ENCODE measurements around the gene PRSS16. TPM values are rescaled to one million over a fixed set of nuclear protein-coding genes. Genes with fewer than 3 reads are reported as not detected.
A peak's percentile ranks its signal among the peaks of the same experiment; 100 is the strongest.

The PRSS16 gene
- polyA plus RNA-seq, 2 of the 4 experiments (the other 2 are of a cell fraction): 3.9 to 11.4 TPM

- Histone ChIP-seq H3K4me1 (peaks cover 18% of the 10 kb centered on the region; the same call in 1 of the 3 replicates), H3K4me2 (no peak overlapping the region), H3K4me3 (no peak overlapping the region), H3K27ac (no peak overlapping the region), H3K9me3 (no peaks in the 10 kb centered on the region)
- no peak for FAIRE-seq
- TF ChIP-seq RNF2 (IDR thresholded peaks at IDR 0.05; ENCODE audit: borderline replicate concordance, low read depth) (no peak), REST (IDR thresholded peaks at IDR 0.05) (no peak), NFE2L2 (conservative IDR thresholded peaks at IDR 0.05; ENCODE audit: low read length) (no peak), RCOR1 (IDR thresholded peaks at IDR 0.05; ENCODE audit: low read depth, low read length) (no peak), HMGXB4 (CRISPR knock-in tag; IDR thresholded peaks at IDR 0.05; ENCODE audit: borderline replicate concordance) (no peak), ZSCAN20 (CRISPR knock-in tag; IDR thresholded peaks at IDR 0.05) (no peak), EHMT2 (IDR thresholded peaks at IDR 0.05; ENCODE audit: low read depth) (no peak), TP53 (CRISPR knock-in tag; IDR thresholded peaks at IDR 0.05) (no peak), HDAC2 (IDR thresholded peaks at IDR 0.05) (no peak), KDM1A (IDR thresholded peaks at IDR 0.05; ENCODE audit: low read depth) (no peak), ZFP36 (IDR thresholded peaks at IDR 0.05; ENCODE audit: borderline replicate concordance, partially characterized antibody) (no peak), HOXB13 (CRISPR knock-in tag; IDR thresholded peaks at IDR 0.05; ENCODE audit: low read depth) (no peak), JUN (IDR thresholded peaks at IDR 0.05) (no peak)
- CTCF ChIA-PET: interaction anchor here (0.6 to 0.9 kb wide), 2 partner anchors 232 to 262 kb away, joined by 3 read pairs; no protein-coding TSS in a partner anchor
- WGBS (ENCODE audit: missing lambda C conversion rate): 91% methylated on average over 2 of the region's 2 CpGs
- DNase-seq (ENCODE audit: low read depth in 1 of 2, low spot score in 1 of 2): no peak
- POLR2A ChIA-PET: no interaction called here
- ATAC-seq: no peak
These were observed 38.6 kb downstream of the PRSS16 start for GRCh38 chr6:27286141-27286540.

- DNase-seq (ENCODE audit: low read depth in 1 of 2, low spot score in 1 of 2): no peak
- Histone ChIP-seq H3K9me3 (no peaks in the 10 kb centered on the region), H3K4me3 (peak overlapping the region; percentile 54), H3K4me2 (peak overlapping the region; percentile 77), H3K27ac (peak overlapping the region; percentile 42 to 79), H3K4me1 (peaks cover 18% of the 10 kb centered on the region; the same call in 1 of the 3 replicates)
- no peak for ATAC-seq
- ChIA-PET CTCF (no interaction called here), POLR2A (no interaction called here)
- WGBS (ENCODE audit: missing lambda C conversion rate): 18% methylated on average over 8 of the region's 8 CpGs
- FAIRE-seq: no peak
- no peak for TF ChIP-seq FOSL2 (IDR thresholded peaks at IDR 0.05)
- TF ChIP-seq FOSL2 (CRISPR knock-in tag; IDR thresholded peaks at IDR 0.05): no peak
- TF ChIP-seq MAZ (IDR thresholded peaks at IDR 0.05; ENCODE audit: borderline replicate concordance, low read depth, low read length): no peak
- no peak for TF ChIP-seq MAFK (IDR thresholded peaks at IDR 0.05; ENCODE audit: partially characterized antibody)
- no peak for TF ChIP-seq HOXB5 (CRISPR knock-in tag; IDR thresholded peaks at IDR 0.05)
These were observed 40.2 kb downstream of the PRSS16 start for GRCh38 chr6:27287751-27288135.
